HEK293 (cell line): ENCODE measurements around the gene PCBP3.

Source experiments
- CTCF ChIA-PET: fragments of 350-600 bp; formaldehyde crosslinking; extraction: SDS; loops from one replicate; lab custom pipeline; 2021; ENCODE audit warnings: antibody characterized with exemption; lab: Yijun Ruan, JAX
- POLR2A ChIA-PET: fragments of 300-600 bp; formaldehyde crosslinking; extraction: SDS; loops from one replicate; lab custom pipeline; 2020; ENCODE audit warnings: antibody characterized with exemption, inconsistent platforms; lab: Yijun Ruan, JAX
- H3K27ac ChIP-seq: fragments of 200-500 bp; sonication (Bioruptor generic); 2 replicates; pipeline ENCODE4 v1.5.1; 2014; ENCODE audit warnings: low read depth, low read length, control low read depth, inconsistent platforms; ENCODE audit errors: extremely low read depth
- H3K36me3 ChIP-seq, 2 experiments: fragments of 200-500 bp in 1 of 2; sonication (Bioruptor generic) in 1 of 2; 1 replicate in 1 of 2; 2 replicates in 1 of 2; pipeline ENCODE4 v1.5.1; 2014 to 2017; ENCODE audit warnings: inconsistent platforms in 2 of 2, low read length in 2 of 2; ENCODE audit not compliant: control insufficient read depth in 2 of 2, insufficient read depth in 1 of 2
- H3K4me1 ChIP-seq: fragments of 200-500 bp; sonication (Bioruptor generic); 2 replicates; pipeline ENCODE4 v1.5.1; 2014; ENCODE audit warnings: mild to moderate bottlenecking, low read length, inconsistent platforms; ENCODE audit not compliant: control insufficient read depth, insufficient read depth
- H3K4me3 ChIP-seq: 2 replicates; pipeline ENCODE4 v1.5.1; 2011; ENCODE audit warnings: low read depth, mild to moderate bottlenecking, control low read depth, low read length, moderate library complexity
- H3K9me3 ChIP-seq: fragments of 200-500 bp; sonication (Bioruptor generic); 2 replicates; pipeline ENCODE4 v1.5.1; 2014; ENCODE audit warnings: low read depth, low read length, inconsistent platforms; ENCODE audit not compliant: control insufficient read depth, insufficient read depth
- BCL6B ChIP-seq: fragments of 450-650 bp; formaldehyde crosslinking; IDR thresholded peaks from 2 replicates; pipeline ENCODE4 v1.5.1; 2017; ENCODE audit warnings: missing biosample characterization, missing genetic modification characterization
- EGR2 ChIP-seq: fragments of 450-650 bp; formaldehyde crosslinking; IDR thresholded peaks from 2 replicates; pipeline ENCODE4 v1.5.1; 2016; ENCODE audit warnings: low read depth, missing biosample characterization, missing genetic modification characterization
- GLI2 ChIP-seq: fragments of 450-650 bp; formaldehyde crosslinking; IDR thresholded peaks from 2 replicates; pipeline ENCODE4; 2017; ENCODE audit warnings: missing biosample characterization, missing genetic modification characterization, low read depth, borderline replicate concordance
- KLF8 ChIP-seq: fragments of 450-650 bp; formaldehyde crosslinking; IDR thresholded peaks from 2 replicates; pipeline ENCODE4 v1.5.1; 2016; ENCODE audit warnings: missing biosample characterization, missing genetic modification characterization
- SP3 ChIP-seq: fragments of 450-650 bp; formaldehyde crosslinking; IDR thresholded peaks from 2 replicates; pipeline ENCODE4 v1.5.1; 2016; ENCODE audit warnings: missing biosample characterization, missing genetic modification characterization
- ZBTB44 ChIP-seq: fragments of 450-650 bp; IDR thresholded peaks from 2 replicates; pipeline ENCODE4 v1.5.1; 2018; ENCODE audit warnings: missing biosample characterization, mild to moderate bottlenecking, missing genetic modification characterization
- ZBTB6 ChIP-seq: fragments of 450-650 bp; formaldehyde crosslinking; IDR thresholded peaks from 2 replicates; pipeline ENCODE4 v1.5.1; 2017; ENCODE audit warnings: missing biosample characterization, missing genetic modification characterization
- ZFHX2 ChIP-seq: fragments of 450-650 bp; formaldehyde crosslinking; conservative IDR thresholded peaks from 2 replicates; pipeline ENCODE4 v1.5.1; 2016; ENCODE audit warnings: missing biosample characterization, missing genetic modification characterization
- ZNF114 ChIP-seq: fragments of 450-650 bp; formaldehyde crosslinking; IDR thresholded peaks from 2 replicates; pipeline ENCODE4 v1.5.0; 2017; ENCODE audit warnings: missing biosample characterization, missing genetic modification characterization
- ZNF324 ChIP-seq: fragments of 450-650 bp; formaldehyde crosslinking; IDR thresholded peaks from 2 replicates; pipeline ENCODE4 v1.5.1; 2016; ENCODE audit warnings: missing biosample characterization, missing genetic modification characterization
- ZNF404 ChIP-seq: fragments of 450-650 bp; formaldehyde crosslinking; IDR thresholded peaks from 2 replicates; pipeline ENCODE4 v1.5.1; 2017; ENCODE audit warnings: missing biosample characterization, missing genetic modification characterization
- ZNF600 ChIP-seq: fragments of 450-650 bp; formaldehyde crosslinking; IDR thresholded peaks from 2 replicates; pipeline ENCODE4 v1.5.1; 2016; ENCODE audit warnings: missing biosample characterization, missing genetic modification characterization
- ZNF654 ChIP-seq: fragments of 450-650 bp; formaldehyde crosslinking; IDR thresholded peaks from 2 replicates; pipeline ENCODE4 v1.5.1; 2016; ENCODE audit warnings: low read depth, missing biosample characterization, missing genetic modification characterization
- ZNF704 ChIP-seq: fragments of 450-650 bp; formaldehyde crosslinking; IDR thresholded peaks from 2 replicates; pipeline ENCODE4 v1.5.1; 2016; ENCODE audit warnings: missing biosample characterization, missing genetic modification characterization
- ZNF791 ChIP-seq: fragments of 450-650 bp; formaldehyde crosslinking; IDR thresholded peaks from 2 replicates; pipeline ENCODE4 v1.5.1; 2016; ENCODE audit warnings: missing biosample characterization, missing genetic modification characterization
- ZNF792 ChIP-seq: fragments of 450-650 bp; formaldehyde crosslinking; IDR thresholded peaks from 2 replicates; pipeline ENCODE4 v1.5.1; 2016; ENCODE audit warnings: missing biosample characterization, missing genetic modification characterization
- ZXDB ChIP-seq: fragments of 450-650 bp; formaldehyde crosslinking; IDR thresholded peaks from 2 replicates; pipeline ENCODE4 v1.5.1; 2016; ENCODE audit warnings: missing biosample characterization, missing genetic modification characterization

PCBP3 gene

DNA sequence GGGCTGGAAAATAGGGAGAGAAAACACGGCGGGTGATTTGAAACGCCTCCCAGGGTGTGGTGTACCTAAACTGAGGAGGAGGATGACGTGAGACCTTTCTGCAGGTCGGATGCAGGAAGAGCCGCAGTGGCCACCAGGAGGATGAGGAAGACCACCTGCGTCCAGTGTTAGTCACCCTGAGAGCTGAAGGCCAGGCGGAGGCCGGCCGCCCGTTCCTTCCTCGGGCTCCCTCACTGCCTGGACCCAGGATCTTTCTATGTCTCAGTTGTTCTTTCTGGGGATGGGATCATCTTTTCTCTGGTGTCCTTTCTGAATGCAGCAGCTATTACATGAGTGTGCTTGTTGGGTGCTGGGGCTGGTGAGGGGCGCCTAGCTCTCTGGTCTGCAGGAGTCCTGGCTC is 263.3 kb downstream of the PCBP3 start:
- Histone ChIP-seq H3K27ac (no peak overlapping the region), H3K9me3 (no peaks in the 10 kb centered on the region), H3K4me3 (no peak overlapping the region), H3K4me1 (peaks cover 4% of the 10 kb centered on the region), H3K36me3 (no peaks in the 10 kb centered on the region)
- POLR2A ChIA-PET = no interaction called here
- TF ChIP-seq ZBTB6 (tag by site-specific recombination) = no peak
- no peak for TF ChIP-seq GLI2 (tag by site-specific recombination)
- TF ChIP-seq BCL6B (tag by site-specific recombination) = no peak
- TF ChIP-seq ZBTB44 (tag by site-specific recombination) = no peak
- TF ChIP-seq ZNF600 = no peak
- TF ChIP-seq, all 188 proteins: peak for 0
- CTCF ChIA-PET = no interaction called here

GRCh38 chr21:45908536-45909237 is 265.2 kb downstream of the PCBP3 start:
- Histone ChIP-seq H3K27ac (no peak overlapping the region), H3K4me1 (peaks cover 4% of the 10 kb centered on the region), H3K4me3 (no peak overlapping the region), H3K9me3 (no peaks in the 10 kb centered on the region), H3K36me3 (no peaks in the 10 kb centered on the region)
- CTCF ChIA-PET = interaction anchor here (1.4 kb wide), 1 partner anchor 14 kb away, joined by 6 read pairs; no protein-coding TSS in a partner anchor
- TF ChIP-seq ZNF654 (tag by site-specific recombination) = no peak
- peak; percentile 41; the same call in 1 of the 2 replicates for TF ChIP-seq ZNF600
- 0 out of 2 replicates have a peak, but pooled peaks have one; percentile 31 for TF ChIP-seq ZFHX2 (tag by site-specific recombination)
- no peak for TF ChIP-seq KLF8 (tag by site-specific recombination)
- TF ChIP-seq ZNF324 (tag by site-specific recombination) = no peak
- no peak for TF ChIP-seq ZBTB44 (tag by site-specific recombination)
- TF ChIP-seq ZNF704 (tag by site-specific recombination) = no peak
- TF ChIP-seq EGR2 = peak; percentile 26; the same call in 1 of the 2 replicates
- TF ChIP-seq ZNF114 (tag by site-specific recombination) = no peak
- no peak for TF ChIP-seq ZNF404 (tag by site-specific recombination)
- no peak for TF ChIP-seq SP3
- TF ChIP-seq ZXDB (tag by site-specific recombination) = no peak
- no peak for TF ChIP-seq ZNF791 (tag by site-specific recombination)
- TF ChIP-seq ZNF792 (tag by site-specific recombination) = no peak
- POLR2A ChIA-PET = no interaction called here
